CD4-positive, alpha-beta T cell treated with Interleukin-12 subunit alpha and Interleukin-12 subunit beta, for 1 hour (primary cell): Measurements from ENCODE around the gene PPP1R1B.

Source experiments
- DNase-seq: peaks from one replicate; pipeline ENCODE4 v3.0.0-alpha.2; 2020

The PPP1R1B gene

DNA sequence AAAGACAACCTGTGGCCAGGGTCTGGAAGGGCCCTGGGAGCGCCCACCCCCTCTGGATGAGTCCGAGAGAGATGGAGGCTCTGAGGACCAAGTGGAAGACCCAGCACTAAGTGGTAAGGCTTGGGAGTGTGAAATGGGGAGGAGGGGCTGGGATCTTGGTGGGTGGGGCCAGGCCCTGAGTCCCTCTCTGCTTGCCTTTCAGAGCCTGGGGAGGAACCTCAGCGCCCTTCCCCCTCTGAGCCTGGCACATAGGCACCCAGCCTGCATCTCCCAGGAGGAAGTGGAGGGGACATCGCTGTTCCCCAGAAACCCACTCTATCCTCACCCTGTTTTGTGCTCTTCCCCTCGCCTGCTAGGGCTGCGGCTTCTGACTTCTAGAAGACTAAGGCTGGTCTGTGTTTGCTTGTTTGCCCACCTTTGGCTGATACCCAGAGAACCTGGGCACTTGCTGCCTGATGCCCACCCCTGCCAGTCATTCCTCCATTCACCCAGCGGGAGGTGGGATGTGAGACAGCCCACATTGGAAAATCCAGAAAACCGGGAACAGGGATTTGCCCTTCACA, 8.9 kb downstream of the PPP1R1B start:
- DNase-seq, result no peak

DNA sequence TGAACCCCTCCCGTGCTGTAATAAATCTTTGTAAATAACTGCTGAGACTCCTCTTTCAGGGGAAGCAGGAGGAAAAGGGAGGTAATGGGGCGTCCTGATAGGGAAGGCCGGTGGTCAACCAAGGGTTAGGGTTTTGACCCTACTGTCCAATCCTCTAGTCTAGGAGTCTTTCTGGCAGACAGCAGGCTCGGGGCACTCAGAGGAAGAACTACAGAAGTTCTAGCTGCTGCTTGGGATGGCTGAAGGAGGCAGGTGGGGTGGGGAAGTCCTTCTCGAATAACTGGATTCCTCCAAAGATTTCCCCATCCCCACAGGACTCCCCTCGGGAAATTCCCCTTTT, 9.8 kb downstream of the PPP1R1B start:
- DNase-seq, result no peak

DNA sequence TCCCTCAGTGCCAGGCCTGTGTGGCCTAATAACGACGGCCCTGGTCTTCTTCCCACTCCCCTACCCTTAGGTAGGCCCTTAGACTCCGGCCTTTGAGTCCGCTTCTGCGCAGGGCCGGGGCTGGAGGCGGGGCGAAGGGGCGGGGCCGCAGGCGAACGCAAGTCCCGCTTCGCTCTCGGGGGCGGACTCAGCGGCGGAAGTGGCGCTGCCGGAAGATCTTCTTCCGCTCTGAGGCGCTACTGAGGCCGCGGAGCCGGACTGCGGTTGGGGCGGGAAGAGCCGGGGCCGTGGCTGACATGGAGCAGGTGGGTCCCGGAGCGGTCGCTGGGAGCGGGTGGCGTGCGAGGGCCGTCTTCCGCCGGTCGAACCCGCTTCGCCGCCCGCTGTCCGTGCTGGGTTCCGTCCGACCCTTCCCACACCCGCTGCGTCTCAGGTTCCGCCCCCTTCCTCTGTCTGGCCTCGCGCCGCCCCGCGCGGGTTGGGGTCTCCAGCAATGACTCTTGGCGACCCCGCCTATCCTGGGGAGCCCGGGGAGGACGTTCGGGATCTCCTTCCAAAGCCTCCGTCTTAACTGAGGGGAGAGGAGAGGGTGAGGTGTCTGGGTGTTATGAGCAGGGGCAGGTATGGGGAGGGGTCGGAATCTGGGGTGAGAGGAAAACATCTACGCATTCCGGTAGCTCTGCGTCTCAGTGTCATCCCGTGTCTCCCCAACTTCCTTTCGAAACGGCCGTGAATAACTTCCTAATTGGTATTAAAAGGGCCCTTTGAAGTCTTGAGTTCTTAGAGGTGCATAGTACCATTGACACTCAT, 10.4 kb downstream of the PPP1R1B start, which contains the start of gene STARD3:
Gene STARD3 (plus strand): TSS at position 218 of the 810 bp plus-strand sequence. CDS start 16,388 bp downstream, outside the sequence.
- peak; percentile 91 for DNase-seq

DNA sequence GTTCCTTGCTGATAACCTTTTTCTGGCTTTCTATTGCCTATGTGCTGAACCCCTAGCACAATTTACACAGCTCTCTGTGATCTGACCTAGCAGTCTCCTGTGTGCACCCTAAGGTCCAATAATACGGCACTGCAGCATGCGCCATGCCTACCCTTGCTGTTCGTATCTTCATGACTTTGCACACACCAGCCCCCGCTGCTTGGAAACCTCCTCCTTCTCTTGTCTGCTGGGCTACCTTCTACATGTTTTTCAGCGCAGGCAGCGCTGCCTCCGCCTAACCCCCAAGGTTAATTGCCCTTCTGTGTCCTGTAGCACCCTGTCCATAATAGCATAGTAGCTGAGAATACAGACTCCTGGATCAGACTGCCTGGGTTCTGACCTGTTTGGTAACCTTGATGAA, 11.6 kb downstream of the PPP1R1B start:
- no peak for DNase-seq

DNA sequence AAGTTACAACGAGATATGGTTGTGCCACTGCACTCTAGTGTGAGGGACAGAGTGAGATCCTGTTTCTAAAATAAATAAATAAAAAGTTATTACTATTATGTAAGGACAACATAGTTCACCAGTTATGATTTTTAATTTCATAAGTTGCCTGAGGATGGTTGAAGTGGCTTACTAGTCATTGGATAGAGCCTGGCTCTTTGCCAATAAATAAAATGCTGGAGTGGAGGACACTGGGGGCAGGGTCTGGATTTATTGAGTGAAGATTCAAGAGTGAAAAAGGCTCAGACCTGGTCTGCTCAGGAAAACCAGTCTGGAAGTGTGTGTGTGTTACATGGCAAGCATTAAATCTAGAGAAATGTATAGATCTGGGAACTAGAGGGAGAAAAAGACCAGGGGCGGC, 12.3 kb downstream of the PPP1R1B start:
- DNase-seq, result no peak

DNA sequence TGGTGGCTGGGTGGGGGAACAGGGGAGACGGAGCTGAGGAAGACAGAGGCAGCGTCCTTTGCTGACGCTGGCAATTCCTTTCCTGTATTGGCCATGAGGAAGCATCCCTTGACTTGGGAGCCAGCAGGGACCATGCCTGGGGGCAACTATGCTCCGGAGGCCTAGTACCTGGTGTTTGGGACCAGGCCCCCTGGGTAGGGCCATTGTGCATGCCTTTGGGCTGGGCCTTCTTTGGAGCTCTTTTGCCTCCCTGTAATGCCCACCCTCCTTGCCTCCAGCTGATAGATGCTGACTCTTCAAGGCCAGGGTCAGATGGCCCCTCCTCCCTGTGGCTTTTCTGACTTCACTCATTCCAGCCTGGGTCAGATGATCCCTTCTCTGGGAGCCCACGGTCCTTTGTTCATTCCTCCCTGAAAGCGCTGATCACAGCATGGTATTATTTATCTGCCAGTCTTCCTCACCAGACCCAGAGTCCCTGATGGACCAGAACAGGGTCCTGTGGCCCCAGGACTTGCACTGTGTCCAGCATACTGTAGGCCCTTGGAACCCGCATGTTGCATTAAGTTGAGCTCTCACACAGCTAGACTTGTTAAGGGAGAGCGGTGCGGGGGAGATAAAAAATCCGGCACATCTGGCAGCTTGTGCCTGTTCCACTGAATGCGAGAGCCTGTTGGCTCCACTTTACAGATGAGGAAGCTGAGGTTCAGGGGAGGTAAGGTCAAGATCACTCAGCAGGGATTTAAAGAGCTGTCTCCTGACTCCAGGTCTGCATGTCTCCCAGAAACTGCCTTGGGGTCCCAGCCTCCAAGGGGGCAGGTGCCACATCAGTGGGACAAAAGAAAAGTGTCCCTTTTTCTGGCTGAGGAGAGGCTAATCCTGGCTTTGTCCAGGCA, 13.1 kb downstream of the PPP1R1B start:
- no peak for DNase-seq

DNA sequence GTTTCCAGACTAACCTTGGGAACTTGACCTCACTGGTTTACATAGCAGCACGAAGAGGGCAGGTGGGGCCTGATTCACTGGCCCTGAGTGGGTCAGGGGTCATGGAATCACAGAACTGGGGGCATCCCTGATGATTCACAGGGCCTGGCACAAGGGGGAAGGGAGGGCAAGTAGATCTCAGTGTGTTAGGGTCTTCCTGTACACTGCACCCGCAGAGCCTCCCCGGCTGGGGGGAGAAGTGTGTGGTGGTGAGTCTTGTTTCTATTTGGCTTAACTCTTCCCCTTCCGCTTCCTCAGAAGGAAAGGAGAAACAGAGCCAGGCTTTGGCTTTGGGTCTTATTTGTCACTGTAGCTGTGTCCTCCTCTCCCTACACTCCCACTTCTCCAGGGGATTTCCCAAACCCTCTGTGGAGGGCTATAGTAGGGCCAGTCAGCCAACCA, 13.9 kb downstream of the PPP1R1B start:
- DNase-seq, result no peak

DNA sequence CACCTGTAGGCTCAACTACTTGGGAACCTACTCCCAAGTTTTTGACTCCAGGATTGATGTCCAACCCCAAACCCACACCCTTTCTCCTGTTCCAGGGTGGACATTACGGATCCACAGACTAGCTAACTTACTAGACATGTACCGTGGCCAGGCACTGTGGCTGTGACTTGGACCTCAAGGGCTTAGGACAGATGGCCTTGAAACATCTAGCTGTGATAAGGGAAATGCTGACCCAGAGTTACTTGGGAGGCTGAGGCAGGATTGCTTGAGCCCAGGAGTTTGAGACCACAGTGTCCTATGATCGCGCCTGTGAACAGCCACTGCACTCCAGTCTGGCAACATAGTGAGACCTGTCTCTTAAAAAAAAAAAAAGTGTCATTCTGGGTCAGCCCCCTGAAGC, 14.3 kb downstream of the PPP1R1B start:
- no peak for DNase-seq

DNA sequence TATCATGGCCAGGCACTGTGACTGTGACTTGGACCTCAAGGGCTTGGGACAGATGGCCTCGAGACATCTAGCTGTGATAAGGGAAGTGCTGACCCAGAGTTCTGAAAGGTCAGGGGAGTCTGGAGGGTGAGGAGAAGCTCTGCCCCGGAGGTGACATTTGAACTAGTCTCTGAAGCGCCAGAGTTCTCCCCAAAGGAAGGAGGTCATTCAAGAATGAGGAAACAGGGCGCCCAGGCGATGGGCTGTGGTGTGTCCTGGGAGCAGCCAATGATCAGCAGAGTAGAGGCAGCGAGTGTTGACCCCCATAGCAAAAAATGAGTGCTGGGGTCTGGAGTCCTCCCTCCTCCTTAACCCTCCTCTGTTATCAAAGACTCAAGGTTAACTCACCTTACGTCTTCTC, 15.1 kb downstream of the PPP1R1B start:
- DNase-seq, result no peak

DNA sequence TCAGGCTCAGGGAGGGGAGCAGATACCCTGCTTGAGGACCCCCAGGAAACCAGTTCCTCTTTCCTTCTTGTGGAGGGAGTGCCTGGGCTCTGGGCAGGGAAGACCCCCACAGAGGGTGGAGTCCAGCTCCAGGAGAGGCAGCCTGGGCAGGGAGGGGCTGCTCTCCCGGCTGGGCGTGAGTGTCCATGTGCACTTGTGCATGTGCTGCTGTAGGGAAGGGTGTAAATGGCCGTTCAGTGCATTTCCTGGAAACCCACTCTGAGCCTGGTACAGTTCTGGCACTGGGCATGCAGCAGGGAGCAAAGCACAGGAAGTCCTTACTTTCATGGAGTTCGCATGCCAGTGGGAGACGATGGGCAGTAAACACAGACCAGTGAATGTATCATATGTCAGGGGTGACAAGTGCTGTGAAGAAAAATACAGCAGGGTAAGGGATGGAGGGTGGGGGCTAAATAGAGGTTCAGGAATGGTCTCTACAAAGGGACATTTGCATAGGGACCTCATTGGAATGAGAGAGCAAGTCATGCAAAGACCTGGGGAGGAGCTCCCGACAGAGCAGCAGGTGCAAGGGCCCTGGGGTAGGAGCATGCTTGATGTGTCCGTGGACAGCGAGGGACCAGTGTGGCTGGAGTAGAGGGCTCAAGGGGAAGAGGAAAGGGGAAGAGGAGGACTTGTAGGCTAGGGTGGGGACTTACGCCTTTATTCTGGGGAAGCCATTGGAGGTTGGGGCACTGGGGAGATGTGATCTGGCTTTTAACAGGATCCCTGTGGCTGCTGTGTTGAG, 15.7 kb downstream of the PPP1R1B start:
- no peak for DNase-seq

DNA sequence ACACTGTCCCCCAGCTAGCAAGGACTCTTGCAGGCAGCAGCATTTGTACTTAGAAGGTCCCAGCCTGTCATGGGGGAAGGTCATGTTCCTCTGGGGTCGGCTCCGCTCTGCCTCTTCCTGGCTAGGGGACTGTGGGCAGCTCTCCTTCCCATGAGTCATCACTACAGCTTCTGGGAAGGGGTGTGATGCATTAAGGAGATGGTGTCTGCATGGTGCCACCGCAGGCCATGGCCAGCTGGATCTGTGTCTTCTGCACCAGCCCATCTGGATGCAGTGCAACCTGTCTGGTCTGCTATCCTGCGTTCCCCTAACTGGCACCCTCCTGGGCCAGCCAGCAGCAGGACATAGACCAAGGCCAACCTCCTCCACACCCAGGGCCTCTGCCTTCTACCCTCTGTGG, 16.5 kb downstream of the PPP1R1B start:
- no peak for DNase-seq

DNA sequence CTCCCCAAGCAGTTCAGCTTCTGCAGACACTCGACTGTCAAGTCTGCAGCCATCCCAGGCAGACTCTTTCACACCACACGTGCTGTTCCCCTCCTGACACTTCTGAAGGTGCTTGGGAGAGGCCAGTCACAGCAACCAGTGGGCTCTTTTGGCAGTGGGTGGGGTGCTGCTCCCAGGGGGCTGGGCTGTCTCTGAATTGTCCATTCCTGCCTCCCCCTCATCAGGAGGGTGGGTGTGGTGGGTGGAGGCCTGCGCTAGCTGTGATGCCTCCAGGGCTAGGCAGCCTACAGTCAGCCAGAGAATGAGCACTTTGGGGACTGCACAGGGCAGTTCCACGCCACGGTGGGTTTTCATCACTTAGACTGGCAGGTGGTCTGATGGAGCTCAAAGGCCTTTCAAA, 20.5 kb downstream of the PPP1R1B start:
- DNase-seq, result no peak

DNA sequence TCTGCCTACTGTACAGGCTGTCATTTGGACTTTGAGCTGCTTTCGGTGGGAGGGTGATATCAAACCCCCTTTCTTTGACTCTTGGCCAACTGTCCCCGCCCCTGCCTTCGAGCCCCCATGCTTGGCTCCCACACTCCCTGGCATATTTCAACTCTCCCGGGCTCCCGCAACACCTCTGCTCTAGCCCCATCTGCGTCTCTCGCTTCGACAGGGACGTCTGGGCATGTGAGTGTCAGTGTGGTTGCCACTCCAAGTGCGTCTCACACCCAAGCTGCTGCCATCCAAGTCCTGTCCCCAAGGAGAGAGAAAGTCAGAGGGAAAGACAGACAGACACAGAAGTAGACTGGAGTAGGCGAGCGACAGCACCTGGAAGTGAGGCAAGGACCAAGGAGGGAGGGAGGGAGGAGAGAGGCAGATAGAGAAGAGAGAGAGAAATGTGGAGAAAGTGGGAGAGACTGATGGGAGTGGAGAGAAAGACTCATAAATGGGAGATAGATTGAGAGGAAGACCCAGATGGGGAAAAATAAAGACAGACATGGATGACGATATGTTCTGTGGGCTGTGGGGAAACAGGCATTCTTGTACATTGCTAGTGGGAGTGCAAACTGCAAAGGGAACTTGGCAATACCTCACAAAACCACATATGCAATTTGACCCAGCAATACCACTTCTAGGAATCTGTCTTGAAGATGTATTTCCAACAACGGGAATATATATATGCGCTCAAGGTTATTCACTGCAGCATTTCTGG, 22.0 kb downstream of the PPP1R1B start:
- DNase-seq, result no peak

DNA sequence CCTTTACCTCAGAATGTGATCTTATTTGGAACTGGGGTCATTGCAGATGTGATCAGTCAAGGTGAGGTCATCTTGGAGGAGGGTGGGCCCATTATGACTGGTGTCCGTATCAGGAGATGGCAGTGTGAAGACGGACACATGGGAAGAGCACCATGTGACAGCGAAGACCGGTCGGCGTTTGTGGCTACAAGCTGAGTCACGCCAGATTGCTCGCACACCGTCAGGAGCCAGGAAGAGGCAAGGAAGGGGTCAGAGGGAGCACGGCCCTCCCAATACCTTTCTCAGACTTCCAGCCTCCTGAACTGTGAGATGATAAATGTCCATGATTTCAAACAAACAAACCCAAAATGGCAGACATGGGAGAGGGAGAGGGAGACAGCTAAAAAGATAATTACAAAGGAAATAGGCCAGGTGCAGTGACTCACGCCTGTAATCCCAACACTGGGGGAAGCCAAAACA, 23.4 kb downstream of the PPP1R1B start:
- DNase-seq, result no peak

DNA sequence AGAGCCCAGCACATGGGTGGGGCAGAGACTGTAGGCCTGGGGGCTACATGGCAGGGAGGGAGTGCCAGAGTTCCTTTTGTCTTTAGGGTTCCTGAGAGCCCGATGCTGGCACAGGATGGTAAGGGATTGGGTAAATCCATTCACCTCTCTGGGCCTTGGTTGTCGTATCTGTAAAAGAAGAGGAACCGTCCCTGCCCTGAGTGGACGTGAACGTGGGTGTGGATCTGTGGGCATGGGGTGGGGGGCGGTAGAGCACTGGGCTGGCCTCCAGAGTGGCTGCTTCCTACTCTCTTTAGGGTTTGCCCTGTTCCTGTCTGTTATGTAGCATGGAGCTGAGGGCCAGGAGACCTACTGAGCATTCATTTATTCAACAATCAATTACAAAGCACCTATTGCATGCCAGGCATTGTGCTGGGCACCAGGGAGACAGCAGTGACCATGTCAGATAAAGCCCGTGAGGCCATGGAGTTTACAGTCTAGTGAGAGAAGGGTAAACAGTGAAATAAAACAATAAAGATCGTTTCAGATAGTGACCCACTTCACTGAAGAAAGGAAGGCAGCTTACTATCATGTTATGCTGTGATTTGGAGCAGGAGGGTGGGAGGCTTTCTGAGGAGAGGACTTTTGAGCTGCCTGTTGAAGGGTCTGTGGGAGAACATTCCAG, 25.3 kb downstream of the PPP1R1B start:
- no peak for DNase-seq

DNA sequence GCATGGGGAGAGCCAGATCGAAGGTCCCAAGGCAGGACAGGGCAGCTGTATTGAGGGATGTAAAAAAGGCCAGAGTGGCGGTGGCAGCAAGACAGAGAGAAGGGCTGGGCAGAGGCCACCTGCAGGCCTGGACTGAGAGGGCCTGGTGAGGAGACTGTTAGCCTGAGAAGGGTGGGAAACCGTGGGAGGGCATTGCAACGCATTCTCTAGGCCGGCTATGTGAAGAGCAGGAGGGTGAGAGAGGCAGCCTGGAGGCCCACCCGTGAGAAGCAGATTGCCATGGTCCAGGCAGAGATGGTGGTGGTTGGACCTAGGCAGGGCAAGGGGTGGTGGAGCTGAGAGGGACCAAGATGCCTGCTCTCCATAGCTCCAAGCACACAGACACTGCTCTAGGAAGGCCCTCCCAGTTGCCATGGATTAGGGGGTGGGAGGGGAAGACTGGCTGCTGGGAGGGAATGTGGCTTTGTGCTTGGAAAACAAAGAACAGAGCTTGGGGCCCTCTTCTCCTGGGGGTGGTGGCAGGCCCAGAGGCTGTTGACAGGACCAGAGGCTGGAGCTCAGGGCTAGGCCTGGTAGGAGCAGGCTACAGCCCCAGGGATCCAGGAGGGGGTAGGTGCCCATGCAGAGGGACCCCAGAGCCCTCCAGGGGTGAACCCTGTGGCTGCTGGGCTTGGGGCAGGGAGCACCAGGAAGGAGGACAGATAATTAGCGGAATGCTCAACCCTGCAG, 26.0 kb downstream of the PPP1R1B start:
- DNase-seq, result no peak

DNA sequence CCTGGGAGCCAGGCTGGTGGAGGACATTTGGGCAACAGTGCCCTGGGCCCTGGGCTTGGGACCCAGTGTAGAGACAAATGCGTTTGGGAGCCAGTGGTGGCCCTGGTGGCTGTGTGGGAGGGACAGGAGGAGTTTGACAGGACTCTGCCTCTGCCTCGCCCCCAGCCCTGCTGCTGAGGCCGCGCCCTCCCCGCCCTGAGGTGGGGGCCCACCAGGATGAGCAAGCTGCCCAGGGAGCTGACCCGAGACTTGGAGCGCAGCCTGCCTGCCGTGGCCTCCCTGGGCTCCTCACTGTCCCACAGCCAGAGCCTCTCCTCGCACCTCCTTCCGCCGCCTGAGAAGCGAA, 26.5 kb downstream of the PPP1R1B start:
- DNase-seq, result no peak

DNA sequence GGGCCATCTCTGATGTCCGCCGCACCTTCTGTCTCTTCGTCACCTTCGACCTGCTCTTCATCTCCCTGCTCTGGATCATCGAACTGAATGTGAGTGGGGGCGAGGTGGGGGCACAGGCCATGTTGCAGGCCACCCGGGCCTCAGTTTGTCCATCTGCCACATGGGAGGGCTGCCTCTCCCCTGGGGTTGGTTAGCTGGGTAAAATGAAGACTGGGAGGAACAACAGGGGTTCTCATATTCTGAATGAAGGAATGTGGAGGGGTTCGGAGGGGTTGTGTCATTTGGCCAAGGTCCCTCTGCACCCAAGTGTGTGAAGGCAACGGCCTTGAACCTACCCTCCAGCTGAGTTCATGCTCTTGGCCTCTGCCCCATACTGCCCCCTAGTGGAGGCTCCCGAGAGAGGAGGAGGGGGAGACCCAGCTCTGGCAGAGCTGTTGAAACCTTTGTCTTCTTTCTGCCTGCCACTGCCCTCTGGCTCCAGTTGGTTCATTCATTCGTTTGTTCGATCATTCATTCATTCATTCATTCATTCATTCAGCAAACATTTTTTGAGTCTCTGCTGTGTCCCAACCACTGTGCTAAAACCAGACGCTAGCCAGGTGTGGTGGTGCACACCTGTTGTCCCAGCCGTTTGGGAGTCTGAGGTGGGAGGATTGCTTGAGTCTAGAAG, 27.0 kb downstream of the PPP1R1B start:
- peak; percentile 84 for DNase-seq

DNA sequence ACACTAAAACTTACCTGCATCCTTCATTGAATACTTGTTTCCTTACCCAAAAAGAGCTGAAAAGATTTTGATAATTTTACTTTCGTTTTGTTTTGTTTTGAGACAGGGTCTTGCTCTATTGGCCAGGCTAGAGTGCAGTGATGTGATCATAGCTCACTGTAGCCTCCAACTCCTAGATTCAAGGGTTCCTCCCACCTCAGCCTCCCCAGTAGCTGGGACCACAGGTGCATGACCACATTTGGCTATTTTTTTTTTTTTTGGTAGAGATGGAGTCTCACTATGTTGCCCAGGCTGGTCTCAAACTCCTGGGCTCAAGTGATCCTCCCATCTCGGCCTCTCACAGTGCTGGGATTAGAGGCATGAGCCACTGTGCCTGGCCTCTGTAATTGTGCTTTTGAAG, 28.4 kb downstream of the PPP1R1B start:
- no peak for DNase-seq

DNA sequence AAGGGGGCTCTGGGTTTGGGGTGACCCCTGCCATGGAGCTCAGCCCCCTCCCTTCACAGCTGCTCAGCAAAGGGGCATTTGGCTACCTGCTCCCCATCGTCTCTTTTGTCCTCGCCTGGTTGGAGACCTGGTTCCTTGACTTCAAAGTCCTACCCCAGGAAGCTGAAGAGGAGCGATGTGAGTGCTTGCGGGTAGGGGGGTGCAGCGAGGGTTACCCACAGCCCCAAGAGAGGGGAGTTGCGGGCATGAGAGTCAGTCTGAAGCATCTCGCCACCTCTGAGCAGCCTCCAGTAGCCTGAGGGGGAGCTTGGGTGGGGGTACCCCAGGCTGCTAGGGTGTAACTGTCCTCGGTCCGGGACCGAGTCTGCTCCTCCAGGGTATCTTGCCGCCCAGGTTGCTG, 31.6 kb downstream of the PPP1R1B start:
- no peak for DNase-seq
